Tibial artery (tissue), 4 donors: Measurements from ENCODE around the gene PPM1A.
A peak's percentile ranks its signal among the peaks of the same experiment; 100 is the strongest.

ENCODE experiments used
- DNase-seq, 2 donors: peaks; one replicate each; pipeline ENCODE4 v3.0.0-alpha.2; 2019
- H3K27ac ChIP-seq, 2 donors: fragments of 200-600 bp; sonication (generic) in 1 of 2; 1 replicate in 1 of 2; 2 replicates in 1 of 2; pipeline ENCODE4 v1.5.1; 2018 to 2019; ENCODE audit warnings: mild to moderate bottlenecking in 1 of 2
- H3K27me3 ChIP-seq, 2 donors: fragments of 200-600 bp; sonication (generic) in 1 of 2; one replicate each; pipeline versions ENCODE4 v1.5.1 to v1.6.0; 2016 to 2019
- H3K36me3 ChIP-seq, 3 donors: fragments of 200-600 bp; sonication (generic) in 2 of 3; one replicate each; pipeline ENCODE4 v1.5.1; 2016 to 2019; ENCODE audit warnings: mild to moderate bottlenecking in 2 of 3
- H3K4me1 ChIP-seq, 4 donors: fragments of 200-600 bp; sonication (generic) in 2 of 4; 1 replicate in 3 of 4; 2 replicates in 1 of 4; pipeline ENCODE4 v1.5.1; 2016 to 2019
- H3K4me3 ChIP-seq, 2 donors: fragments of 200-600 bp; sonication (generic) in 1 of 2; 1 replicate in 1 of 2; 2 replicates in 1 of 2; pipeline ENCODE4 v1.5.1; 2018 to 2019; ENCODE audit warnings: mild to moderate bottlenecking in 2 of 2
- H3K9me3 ChIP-seq, 3 donors: fragments of 200-600 bp; sonication (generic) in 1 of 3; one replicate each; pipeline ENCODE4 v1.5.1; 2016 to 2019
- CTCF ChIP-seq, 2 experiments: fragments of 200-600 bp in 1 of 2; fragments of 450-650 bp in 1 of 2; IDR thresholded peaks; one replicate each; pipeline ENCODE4 v1.5.1; 2017 to 2019; ENCODE audit warnings: antibody characterized with exemption in 2 of 2, mild to moderate bottlenecking in 1 of 2, moderate library complexity in 1 of 2
- intact Hi-C: fragments of 100-400 bp; cut with DNase I; formaldehyde crosslinking; loops from one replicate; pipeline ENCODE4 v1.15.0; 2023; ENCODE audit warnings: low total_unique reads

The PPM1A gene

DNA sequence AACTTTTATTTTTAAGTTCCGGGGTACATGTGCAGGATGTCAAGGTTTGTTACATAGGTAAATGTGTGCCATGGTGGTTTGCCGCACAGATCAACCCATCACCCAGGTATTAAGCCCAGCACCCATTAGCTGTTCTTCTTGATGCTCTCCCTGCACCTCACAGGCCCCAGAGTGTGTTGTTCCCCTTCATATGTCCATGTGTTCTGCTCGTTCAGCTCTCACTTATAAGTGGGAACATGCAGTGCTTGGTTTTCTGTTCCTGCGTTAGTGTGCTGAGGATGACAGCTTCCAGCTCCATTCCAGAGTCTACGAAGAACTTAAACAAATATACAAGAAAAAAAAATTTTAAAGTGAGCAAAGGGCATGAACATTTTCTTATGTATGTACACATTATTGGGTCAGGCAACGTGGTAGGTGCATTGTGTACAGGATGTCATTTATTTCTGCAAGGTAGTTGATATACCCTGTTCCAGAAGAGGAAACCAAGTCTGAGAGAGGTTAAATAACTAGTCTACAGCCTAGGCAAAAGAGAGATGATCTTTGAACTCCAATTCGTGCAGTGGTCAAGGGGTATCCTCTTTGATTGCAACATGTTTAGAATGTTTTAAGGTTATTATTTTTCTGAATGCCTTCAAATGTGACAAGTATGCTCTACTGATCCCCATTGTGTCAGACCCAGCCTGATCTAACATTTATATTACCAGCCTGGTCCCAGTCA lies 8.7 kb upstream of the PPM1A start:
- Histone ChIP-seq H3K27me3 (no peaks in the 10 kb centered on the region), H3K9me3 (no peaks in the 10 kb centered on the region), H3K4me1 (no peaks in the 10 kb centered on the region), H3K4me3 (no peak overlapping the region), H3K36me3 (no peaks in the 10 kb centered on the region), H3K27ac (no peak overlapping the region)
- intact Hi-C loops: loop anchor here (10.0 kb wide), 2 partner anchors 75 to 145 kb away; partner anchors contain the start of genes DHRS7 and PCNX4
- no peak for DNase-seq
- no peak for TF ChIP-seq CTCF (IDR thresholded peaks at IDR 0.05)

GRCh38 chr14:60241091-60241490 lies 7.9 kb upstream of the PPM1A start:
- H3K27me3 ChIP-seq: no peaks in the 10 kb centered on the region
- no peak overlapping the region for H3K27ac ChIP-seq
- H3K4me1 ChIP-seq: no peaks in the 10 kb centered on the region
- DNase-seq: no peak
- no peak for TF ChIP-seq CTCF (IDR thresholded peaks at IDR 0.05)
- intact Hi-C loops: loop anchor here (10.0 kb wide), 2 partner anchors 76 to 146 kb away; partner anchors contain the start of genes DHRS7 and PCNX4
- no peaks in the 10 kb centered on the region for H3K36me3 ChIP-seq
- no peaks in the 10 kb centered on the region for H3K9me3 ChIP-seq
- no peak overlapping the region for H3K4me3 ChIP-seq

DNA sequence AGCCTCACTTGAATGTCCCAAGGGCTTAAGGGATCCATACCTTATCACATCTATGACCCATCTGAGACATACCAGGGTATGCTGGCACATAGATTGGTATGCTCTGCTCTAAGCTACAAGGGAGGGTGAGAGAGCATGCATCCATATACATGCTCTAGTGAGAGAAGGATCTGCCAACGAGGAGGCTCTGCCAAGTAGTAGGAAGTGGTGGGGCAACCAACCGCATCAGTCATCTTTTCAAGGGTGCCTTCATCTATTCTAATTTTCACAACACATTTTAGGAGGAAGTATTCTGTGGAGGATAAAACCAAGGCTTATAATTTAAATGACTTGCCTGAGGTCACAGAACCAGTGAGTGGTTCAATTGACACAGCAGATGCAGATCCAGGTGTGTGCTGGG lies 6.6 kb upstream of the PPM1A start:
- no peaks in the 10 kb centered on the region for H3K27me3 ChIP-seq
- no peak for TF ChIP-seq CTCF (IDR thresholded peaks at IDR 0.05)
- no peaks in the 10 kb centered on the region for H3K36me3 ChIP-seq
- no peak overlapping the region for H3K27ac ChIP-seq
- no peaks in the 10 kb centered on the region for H3K4me1 ChIP-seq
- no peak for DNase-seq
- no peaks in the 10 kb centered on the region for H3K9me3 ChIP-seq
- intact Hi-C loops: loop anchor here (10.0 kb wide), 2 partner anchors 78 to 148 kb away; partner anchors contain the start of genes DHRS7 and PCNX4
- H3K4me3 ChIP-seq: no peak overlapping the region

DNA sequence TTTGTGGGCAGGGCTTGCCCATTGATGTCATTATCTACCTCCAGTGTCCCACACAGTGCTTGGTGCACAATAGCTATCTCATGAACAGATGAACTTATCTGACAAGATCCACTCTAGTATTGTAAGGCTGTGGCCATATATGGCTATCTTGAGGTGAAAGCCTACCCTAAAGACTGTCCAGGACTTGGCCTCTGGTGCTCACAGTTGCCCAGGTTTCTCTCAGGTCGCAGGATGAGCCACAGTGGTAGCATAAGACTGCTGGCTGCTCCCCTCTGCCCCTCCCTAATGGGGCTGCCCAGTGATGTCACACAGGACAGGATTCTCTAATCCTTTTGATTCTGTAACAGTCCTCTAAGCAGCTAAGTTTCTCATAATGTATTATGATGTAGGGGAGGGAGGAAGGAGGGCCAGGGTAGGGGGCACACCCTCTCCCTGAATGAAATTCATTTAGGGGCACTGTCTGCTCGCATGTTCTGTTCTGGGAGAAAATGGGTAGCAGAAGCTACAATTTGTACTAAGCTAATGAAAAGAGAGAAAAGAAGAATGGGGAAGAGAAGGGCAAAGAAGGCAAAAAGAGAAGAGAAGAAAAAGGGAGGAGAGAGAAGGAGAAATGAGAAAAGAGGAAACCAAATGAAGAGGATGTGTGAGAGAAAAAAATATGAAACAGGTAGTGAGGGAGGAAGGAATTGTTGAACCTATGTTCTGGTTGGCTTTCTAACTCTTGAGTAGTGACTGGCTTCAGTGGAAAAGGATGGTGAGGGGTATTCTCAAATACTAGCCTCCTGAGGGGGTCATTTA lies 3.4 kb upstream of the PPM1A start:
- H3K4me1 ChIP-seq: peaks cover 0 to 5% (median 3%) of the 10 kb centered on the region in 4 donors
- no peaks in the 10 kb centered on the region for H3K9me3 ChIP-seq
- no peaks in the 10 kb centered on the region for H3K36me3 ChIP-seq
- no peaks in the 10 kb centered on the region for H3K27me3 ChIP-seq
- no peak overlapping the region for H3K27ac ChIP-seq
- no peak for TF ChIP-seq CTCF (IDR thresholded peaks at IDR 0.05)
- H3K4me3 ChIP-seq: no peak overlapping the region
- no peak for DNase-seq
- intact Hi-C loops: loop anchor here (10.0 kb wide), 2 partner anchors 81 to 151 kb away; partner anchors contain the start of genes DHRS7 and PCNX4

DNA sequence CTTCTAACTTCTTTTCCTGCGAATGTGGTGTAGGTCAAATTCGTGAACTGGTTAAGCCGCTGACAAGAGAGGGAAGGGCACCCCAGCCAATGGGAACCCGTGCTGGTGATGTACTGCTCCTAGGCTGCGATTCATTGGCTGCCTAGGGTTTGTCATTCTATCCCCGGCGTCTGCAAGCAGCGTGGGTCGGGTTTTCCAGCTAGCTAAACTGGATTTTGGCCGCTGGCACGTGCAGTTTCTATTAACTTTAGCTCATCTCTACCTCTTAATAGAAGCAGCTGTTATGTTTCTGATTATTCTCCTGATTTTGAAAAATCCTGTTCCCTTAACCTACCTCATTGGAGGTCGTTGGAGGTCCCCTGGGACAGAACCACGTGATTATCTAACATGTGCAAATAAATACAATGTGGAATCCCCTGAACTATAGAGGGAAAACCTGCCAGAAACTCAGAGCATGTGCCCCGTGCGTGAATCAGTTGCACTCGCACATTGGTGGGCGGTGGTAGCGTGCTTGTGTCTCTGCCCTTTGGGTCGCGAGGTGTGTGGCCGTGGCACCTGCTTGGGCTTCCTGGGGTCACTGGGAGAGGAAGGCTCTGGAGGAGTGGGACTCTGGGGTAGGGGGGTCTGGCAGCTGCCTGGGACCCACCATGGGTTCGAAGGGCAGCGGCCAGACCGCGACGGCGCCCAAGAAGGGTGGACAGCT lies 876 bp upstream of the PPM1A start:
- H3K27ac ChIP-seq: peak overlapping the region; percentile 96 to 98

More for the DNA sequence above, 876 bp upstream of the PPM1A start:
- intact Hi-C loops: loop anchor here (10.0 kb wide), 2 partner anchors 83 to 153 kb away; partner anchors contain the start of genes DHRS7 and PCNX4
- Histone ChIP-seq H3K4me3 (peak overlapping the region; percentile 69 to 98), H3K36me3 (no peaks in the 10 kb centered on the region), H3K27me3 (no peaks in the 10 kb centered on the region), H3K4me1 (peaks cover 0 to 31% (median 22%) of the 10 kb centered on the region in 4 donors), H3K9me3 (no peaks in the 10 kb centered on the region)
- TF ChIP-seq CTCF (IDR thresholded peaks at IDR 0.05): no peak
- DNase-seq: peak; percentile 94 to 95
